A673 (cell line): ENCODE measurements around the gene IL25.

Experiments used
- EZH2 ChIP-seq: fragments of 200-600 bp; sonication (generic); IDR thresholded peaks from 2 replicates; pipeline ENCODE4 v1.6.1; 2017; ENCODE audit warnings: borderline replicate concordance, low read depth, mild to moderate bottlenecking, mixed read lengths, antibody characterized with exemption, low read length; ENCODE audit not compliant: poor library complexity, severe bottlenecking
- TF ChIP-seq, protein P1 (sequence below): fragments of 300-800, 200-600 bp; sonication (generic); conservative IDR thresholded peaks from 2 replicates; pipeline ENCODE4 v1.5.1; 2017; ENCODE audit warnings: low read depth, mild to moderate bottlenecking, antibody characterized with exemption, low read length, moderate library complexity, mixed read lengths

- TF ChIP-seq, protein P1, sequence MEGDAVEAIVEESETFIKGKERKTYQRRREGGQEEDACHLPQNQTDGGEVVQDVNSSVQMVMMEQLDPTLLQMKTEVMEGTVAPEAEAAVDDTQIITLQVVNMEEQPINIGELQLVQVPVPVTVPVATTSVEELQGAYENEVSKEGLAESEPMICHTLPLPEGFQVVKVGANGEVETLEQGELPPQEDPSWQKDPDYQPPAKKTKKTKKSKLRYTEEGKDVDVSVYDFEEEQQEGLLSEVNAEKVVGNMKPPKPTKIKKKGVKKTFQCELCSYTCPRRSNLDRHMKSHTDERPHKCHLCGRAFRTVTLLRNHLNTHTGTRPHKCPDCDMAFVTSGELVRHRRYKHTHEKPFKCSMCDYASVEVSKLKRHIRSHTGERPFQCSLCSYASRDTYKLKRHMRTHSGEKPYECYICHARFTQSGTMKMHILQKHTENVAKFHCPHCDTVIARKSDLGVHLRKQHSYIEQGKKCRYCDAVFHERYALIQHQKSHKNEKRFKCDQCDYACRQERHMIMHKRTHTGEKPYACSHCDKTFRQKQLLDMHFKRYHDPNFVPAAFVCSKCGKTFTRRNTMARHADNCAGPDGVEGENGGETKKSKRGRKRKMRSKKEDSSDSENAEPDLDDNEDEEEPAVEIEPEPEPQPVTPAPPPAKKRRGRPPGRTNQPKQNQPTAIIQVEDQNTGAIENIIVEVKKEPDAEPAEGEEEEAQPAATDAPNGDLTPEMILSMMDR = no peak
- no peak for TF ChIP-seq EZH2
Observed at GRCh38 chr14:23407516-23408306, 35.1 kb downstream of the IL25 start, which contains the start of gene MYH6.
